ENCODE results near the gene MLH1.
"Not testable (repeated sequence)": the region's sequence is repeated elsewhere in the genome, so short reads cannot be mapped to it uniquely, and the experiment has no call there.

The MLH1 gene

GRCh38 chr3:36959821-36960220 is 33.5 kb upstream of the MLH1 start:
- no peaks in the 10 kb centered on the region for H3K9me3 ChIP-seq (ENCODE audit: control insufficient read depth, insufficient read depth, low read length)
- no peaks in the 10 kb centered on the region for H3K27me3 ChIP-seq (ENCODE audit: control insufficient read depth, insufficient read depth, low read length)
- H3K36me3 ChIP-seq (ENCODE audit: control insufficient read depth, insufficient read depth, low read length), result no peaks in the 10 kb centered on the region
- H3K4me3 ChIP-seq (ENCODE audit: low read depth, low read length), result no peak overlapping the region
- peaks cover 3% of the 10 kb centered on the region for H3K4me1 ChIP-seq (ENCODE audit: control insufficient read depth, insufficient read depth, low read length)
- H3K9ac ChIP-seq (ENCODE audit: low read depth, low read length), result no peak overlapping the region

- Histone ChIP-seq H3K27me3 (ENCODE audit: control insufficient read depth, insufficient read depth, low read length) (no peaks in the 10 kb centered on the region), H3K4me3 (ENCODE audit: low read depth, low read length) (no peak overlapping the region), H3K36me3 (ENCODE audit: control insufficient read depth, insufficient read depth, low read length) (no peaks in the 10 kb centered on the region), H3K9me3 (ENCODE audit: control insufficient read depth, insufficient read depth, low read length) (no peaks in the 10 kb centered on the region), H3K9ac (ENCODE audit: low read depth, low read length) (no peak overlapping the region), H3K4me1 (ENCODE audit: control insufficient read depth, insufficient read depth, low read length) (peaks cover 3% of the 10 kb centered on the region)
Measured at GRCh38 chr3:36960502-36960901, 32.8 kb upstream of the MLH1 start.

GRCh38 chr3:36963008-36963407 is 30.3 kb upstream of the MLH1 start:
- H3K4me1 ChIP-seq (ENCODE audit: control insufficient read depth, insufficient read depth, low read length); H3K9me3 ChIP-seq (ENCODE audit: control insufficient read depth, insufficient read depth, low read length); H3K36me3 ChIP-seq (ENCODE audit: control insufficient read depth, insufficient read depth, low read length): not testable (repeated sequence)

GRCh38 chr3:36964331-36964730 is 29.0 kb upstream of the MLH1 start:
- Histone ChIP-seq H3K9ac (ENCODE audit: low read depth, low read length) (no peak overlapping the region), H3K27me3 (ENCODE audit: control insufficient read depth, insufficient read depth, low read length) (no peaks in the 10 kb centered on the region), H3K9me3 (ENCODE audit: control insufficient read depth, insufficient read depth, low read length) (no peaks in the 10 kb centered on the region), H3K36me3 (ENCODE audit: control insufficient read depth, insufficient read depth, low read length) (no peaks in the 10 kb centered on the region), H3K4me3 (ENCODE audit: low read depth, low read length) (no peak overlapping the region), H3K4me1 (ENCODE audit: control insufficient read depth, insufficient read depth, low read length) (no peaks in the 10 kb centered on the region)

More at GRCh38 chr3:36963008-36963407, 30.3 kb upstream of the MLH1 start:
- not testable (repeated sequence) for H3K4me3 ChIP-seq (ENCODE audit: low read depth, low read length); H3K27me3 ChIP-seq (ENCODE audit: control insufficient read depth, insufficient read depth, low read length); H3K9ac ChIP-seq (ENCODE audit: low read depth, low read length)

GRCh38 chr3:36964817-36965216 is 28.5 kb upstream of the MLH1 start:
- Histone ChIP-seq H3K9me3 (ENCODE audit: control insufficient read depth, insufficient read depth, low read length) (no peaks in the 10 kb centered on the region), H3K27me3 (ENCODE audit: control insufficient read depth, insufficient read depth, low read length) (no peaks in the 10 kb centered on the region), H3K9ac (ENCODE audit: low read depth, low read length) (no peak overlapping the region), H3K36me3 (ENCODE audit: control insufficient read depth, insufficient read depth, low read length) (no peaks in the 10 kb centered on the region), H3K4me3 (ENCODE audit: low read depth, low read length) (no peak overlapping the region), H3K4me1 (ENCODE audit: control insufficient read depth, insufficient read depth, low read length) (peaks cover 2% of the 10 kb centered on the region)

- no peak overlapping the region for H3K4me3 ChIP-seq (ENCODE audit: low read depth, low read length)
- no peaks in the 10 kb centered on the region for H3K36me3 ChIP-seq (ENCODE audit: control insufficient read depth, insufficient read depth, low read length)
- no peaks in the 10 kb centered on the region for H3K9me3 ChIP-seq (ENCODE audit: control insufficient read depth, insufficient read depth, low read length)
- no peak overlapping the region for H3K9ac ChIP-seq (ENCODE audit: low read depth, low read length)
- no peaks in the 10 kb centered on the region for H3K27me3 ChIP-seq (ENCODE audit: control insufficient read depth, insufficient read depth, low read length)
- H3K4me1 ChIP-seq (ENCODE audit: control insufficient read depth, insufficient read depth, low read length), result peaks cover 6% of the 10 kb centered on the region
Measured at GRCh38 chr3:36965440-36965839, 27.9 kb upstream of the MLH1 start.

- H3K4me1 ChIP-seq (ENCODE audit: control insufficient read depth, insufficient read depth, low read length), result peaks cover 6% of the 10 kb centered on the region
- H3K27me3 ChIP-seq (ENCODE audit: control insufficient read depth, insufficient read depth, low read length), result no peaks in the 10 kb centered on the region
- H3K36me3 ChIP-seq (ENCODE audit: control insufficient read depth, insufficient read depth, low read length), result no peaks in the 10 kb centered on the region
- no peak overlapping the region for H3K4me3 ChIP-seq (ENCODE audit: low read depth, low read length)
- H3K9me3 ChIP-seq (ENCODE audit: control insufficient read depth, insufficient read depth, low read length), result no peaks in the 10 kb centered on the region
- H3K9ac ChIP-seq (ENCODE audit: low read depth, low read length), result no peak overlapping the region
Measured at GRCh38 chr3:36969085-36969484, 24.2 kb upstream of the MLH1 start.

GRCh38 chr3:36969540-36970432 is 23.5 kb upstream of the MLH1 start:
- Histone ChIP-seq H3K9me3 (ENCODE audit: control insufficient read depth, insufficient read depth, low read length) (no peaks in the 10 kb centered on the region), H3K4me1 (ENCODE audit: control insufficient read depth, insufficient read depth, low read length) (peaks cover 6% of the 10 kb centered on the region), H3K9ac (ENCODE audit: low read depth, low read length) (no peak overlapping the region), H3K36me3 (ENCODE audit: control insufficient read depth, insufficient read depth, low read length) (no peaks in the 10 kb centered on the region), H3K4me3 (ENCODE audit: low read depth, low read length) (no peak overlapping the region), H3K27me3 (ENCODE audit: control insufficient read depth, insufficient read depth, low read length) (no peaks in the 10 kb centered on the region)

GRCh38 chr3:36972163-36972562 is 21.2 kb upstream of the MLH1 start:
- no peak overlapping the region for H3K9ac ChIP-seq (ENCODE audit: low read depth, low read length)
- no peak overlapping the region for H3K4me3 ChIP-seq (ENCODE audit: low read depth, low read length)
- H3K9me3 ChIP-seq (ENCODE audit: control insufficient read depth, insufficient read depth, low read length), result no peaks in the 10 kb centered on the region
- H3K4me1 ChIP-seq (ENCODE audit: control insufficient read depth, insufficient read depth, low read length), result peaks cover 6% of the 10 kb centered on the region
- H3K36me3 ChIP-seq (ENCODE audit: control insufficient read depth, insufficient read depth, low read length), result no peaks in the 10 kb centered on the region
- H3K27me3 ChIP-seq (ENCODE audit: control insufficient read depth, insufficient read depth, low read length), result no peaks in the 10 kb centered on the region

- no peaks in the 10 kb centered on the region for H3K36me3 ChIP-seq (ENCODE audit: control insufficient read depth, insufficient read depth, low read length)
- H3K9me3 ChIP-seq (ENCODE audit: control insufficient read depth, insufficient read depth, low read length), result no peaks in the 10 kb centered on the region
- H3K27me3 ChIP-seq (ENCODE audit: control insufficient read depth, insufficient read depth, low read length), result no peaks in the 10 kb centered on the region
- peaks cover 6% of the 10 kb centered on the region for H3K4me1 ChIP-seq (ENCODE audit: control insufficient read depth, insufficient read depth, low read length)
- no peak overlapping the region for H3K4me3 ChIP-seq (ENCODE audit: low read depth, low read length)
- H3K9ac ChIP-seq (ENCODE audit: low read depth, low read length), result no peak overlapping the region
Measured at GRCh38 chr3:36973139-36973538, 20.2 kb upstream of the MLH1 start.

GRCh38 chr3:36981006-36981405 is 12.3 kb upstream of the MLH1 start:
- Histone ChIP-seq H3K36me3 (ENCODE audit: control insufficient read depth, insufficient read depth, low read length) (peaks cover 6% of the 10 kb centered on the region), H3K27me3 (ENCODE audit: control insufficient read depth, insufficient read depth, low read length) (no peaks in the 10 kb centered on the region), H3K9ac (ENCODE audit: low read depth, low read length) (no peak overlapping the region), H3K4me3 (ENCODE audit: low read depth, low read length) (no peak overlapping the region), H3K9me3 (ENCODE audit: control insufficient read depth, insufficient read depth, low read length) (no peaks in the 10 kb centered on the region), H3K4me1 (ENCODE audit: control insufficient read depth, insufficient read depth, low read length) (no peaks in the 10 kb centered on the region)

- Histone ChIP-seq H3K36me3 (ENCODE audit: control insufficient read depth, insufficient read depth, low read length) (peaks cover 2% of the 10 kb centered on the region), H3K9me3 (ENCODE audit: control insufficient read depth, insufficient read depth, low read length) (no peaks in the 10 kb centered on the region), H3K9ac (ENCODE audit: low read depth, low read length) (no peak overlapping the region), H3K4me1 (ENCODE audit: control insufficient read depth, insufficient read depth, low read length) (peaks cover 4% of the 10 kb centered on the region), H3K4me3 (ENCODE audit: low read depth, low read length) (no peak overlapping the region), H3K27me3 (ENCODE audit: control insufficient read depth, insufficient read depth, low read length) (no peaks in the 10 kb centered on the region)
Measured at GRCh38 chr3:36988356-36988755, 5.0 kb upstream of the MLH1 start.
